DOHH2 (cell line): Measurements from ENCODE around the gene MAMDC2.

Experiments
- H3F3A ChIP-seq: fragments of 200-600 bp; sonication (generic), shearing (Covaris generic); 2 replicates; pipeline ENCODE4 v1.6.0; 2016; ENCODE audit warnings: antibody characterized with exemption, mild to moderate bottlenecking; ENCODE audit not compliant: control insufficient read depth, insufficient read depth
- H3K27ac ChIP-seq: fragments of 200-600 bp; sonication (generic); 2 replicates; pipeline ENCODE4 v1.5.1; 2014; ENCODE audit warnings: low read depth, mild to moderate bottlenecking, low read length, moderate library complexity
- H3K27me3 ChIP-seq: fragments of 200-600 bp; sonication (generic); 2 replicates; pipeline ENCODE4 v1.6.1; 2014; ENCODE audit warnings: mild to moderate bottlenecking, low read length, mixed read lengths; ENCODE audit not compliant: control insufficient read depth
- H3K36me3 ChIP-seq: fragments of 200-600 bp; sonication (generic); 2 replicates; pipeline ENCODE4 v1.6.1; 2014; ENCODE audit warnings: mild to moderate bottlenecking, low read length, moderate library complexity, mixed read lengths; ENCODE audit not compliant: control insufficient read depth
- H3K4me1 ChIP-seq: fragments of 200-600 bp; sonication (generic); 2 replicates; pipeline ENCODE4 v1.6.1; 2014; ENCODE audit warnings: mild to moderate bottlenecking, low read length, mixed read lengths; ENCODE audit not compliant: control insufficient read depth
- H3K4me2 ChIP-seq: fragments of 200-600 bp; sonication (generic); 2 replicates; pipeline ENCODE4 v1.6.0; 2014; ENCODE audit warnings: mild to moderate bottlenecking, low read length, moderate library complexity
- H3K4me3 ChIP-seq: fragments of 200-600 bp; sonication (generic); 2 replicates; pipeline ENCODE4 v1.5.1; 2014; ENCODE audit warnings: mild to moderate bottlenecking, low read length, mixed read lengths
- H3K79me2 ChIP-seq: fragments of 200-600 bp; sonication (generic); 2 replicates; pipeline ENCODE4 v1.6.1; 2014; ENCODE audit warnings: mild to moderate bottlenecking, low read length, mixed read lengths; ENCODE audit not compliant: control insufficient read depth
- H3K9me2 ChIP-seq: fragments of 200-600 bp; sonication (generic); replicated peaks from 2 replicates; pipeline ENCODE4 v1.6.1; 2014; ENCODE audit warnings: mild to moderate bottlenecking, low read length, mixed read lengths; ENCODE audit not compliant: control insufficient read depth
- H3K9me3 ChIP-seq: fragments of 200-600 bp; sonication (generic); 2 replicates; pipeline ENCODE4 v1.6.1; 2014; ENCODE audit warnings: antibody characterized with exemption, low read length, mixed read lengths; ENCODE audit not compliant: control insufficient read depth, insufficient read depth
- H4K20me1 ChIP-seq: fragments of 200-600 bp; sonication (generic); 2 replicates; pipeline ENCODE4 v1.6.0; 2014; ENCODE audit warnings: low read depth, mild to moderate bottlenecking, antibody characterized with exemption, low read length, moderate library complexity; ENCODE audit not compliant: control insufficient read depth, insufficient read depth
- EZH2phosphoT487 ChIP-seq: fragments of 200-600 bp; sonication (generic); IDR thresholded peaks from 2 replicates; pipeline ENCODE4 v1.6.1; 2017; ENCODE audit warnings: borderline replicate concordance, mild to moderate bottlenecking, antibody characterized with exemption, low read length, moderate library complexity, mixed read lengths
- TF ChIP-seq, protein P1 (sequence below): fragments of 200-600 bp; sonication (generic); IDR thresholded peaks from one replicate; pipeline ENCODE4 v1.5.1; 2014; ENCODE audit warnings: antibody characterized with exemption, mild to moderate bottlenecking, low read depth, low read length; ENCODE audit not compliant: poor library complexity, severe bottlenecking

The MAMDC2 gene

DNA sequence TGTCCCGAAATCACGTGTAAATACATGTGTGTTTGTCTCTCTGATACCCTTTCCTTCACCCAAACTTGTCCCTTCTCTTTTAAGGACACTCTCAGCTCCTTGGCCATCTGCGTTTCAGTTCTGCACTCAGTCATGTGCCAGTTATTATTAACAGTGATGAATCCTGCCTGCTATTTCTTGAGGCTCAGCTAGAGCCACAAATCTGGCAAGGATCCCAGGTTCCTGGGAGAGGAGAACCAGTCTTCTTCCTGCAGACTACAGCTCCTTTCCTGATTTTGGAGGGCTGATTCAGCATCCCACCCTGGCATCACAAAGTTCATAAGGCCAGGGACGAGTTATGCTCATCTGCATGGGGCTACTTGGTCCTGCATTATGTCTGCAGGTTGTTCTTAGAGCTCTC is 5.6 kb downstream of the MAMDC2 start:
- no peak overlapping the region for H3K4me2 ChIP-seq
- no peaks in the 10 kb centered on the region for H3K4me1 ChIP-seq
- 0 out of 2 replicates have a peak, but pooled peaks cover 6% of the 10 kb centered on the region for H3K27me3 ChIP-seq
- H3K27ac ChIP-seq, result no peak overlapping the region
- H3F3A ChIP-seq, result no peaks in the 10 kb centered on the region
- TF ChIP-seq EZH2phosphoT487, result no peak
- TF ChIP-seq, protein P1, sequence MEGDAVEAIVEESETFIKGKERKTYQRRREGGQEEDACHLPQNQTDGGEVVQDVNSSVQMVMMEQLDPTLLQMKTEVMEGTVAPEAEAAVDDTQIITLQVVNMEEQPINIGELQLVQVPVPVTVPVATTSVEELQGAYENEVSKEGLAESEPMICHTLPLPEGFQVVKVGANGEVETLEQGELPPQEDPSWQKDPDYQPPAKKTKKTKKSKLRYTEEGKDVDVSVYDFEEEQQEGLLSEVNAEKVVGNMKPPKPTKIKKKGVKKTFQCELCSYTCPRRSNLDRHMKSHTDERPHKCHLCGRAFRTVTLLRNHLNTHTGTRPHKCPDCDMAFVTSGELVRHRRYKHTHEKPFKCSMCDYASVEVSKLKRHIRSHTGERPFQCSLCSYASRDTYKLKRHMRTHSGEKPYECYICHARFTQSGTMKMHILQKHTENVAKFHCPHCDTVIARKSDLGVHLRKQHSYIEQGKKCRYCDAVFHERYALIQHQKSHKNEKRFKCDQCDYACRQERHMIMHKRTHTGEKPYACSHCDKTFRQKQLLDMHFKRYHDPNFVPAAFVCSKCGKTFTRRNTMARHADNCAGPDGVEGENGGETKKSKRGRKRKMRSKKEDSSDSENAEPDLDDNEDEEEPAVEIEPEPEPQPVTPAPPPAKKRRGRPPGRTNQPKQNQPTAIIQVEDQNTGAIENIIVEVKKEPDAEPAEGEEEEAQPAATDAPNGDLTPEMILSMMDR, result no peak
- no peaks in the 10 kb centered on the region for H3K36me3 ChIP-seq
- H4K20me1 ChIP-seq, result no peaks in the 10 kb centered on the region
- no peaks in the 10 kb centered on the region for H3K79me2 ChIP-seq
- no peaks in the 10 kb centered on the region; the same call in 1 of the 2 replicates for H3K9me2 ChIP-seq
- H3K4me3 ChIP-seq, result no peak overlapping the region
- H3K9me3 ChIP-seq, result no peaks in the 10 kb centered on the region

DNA sequence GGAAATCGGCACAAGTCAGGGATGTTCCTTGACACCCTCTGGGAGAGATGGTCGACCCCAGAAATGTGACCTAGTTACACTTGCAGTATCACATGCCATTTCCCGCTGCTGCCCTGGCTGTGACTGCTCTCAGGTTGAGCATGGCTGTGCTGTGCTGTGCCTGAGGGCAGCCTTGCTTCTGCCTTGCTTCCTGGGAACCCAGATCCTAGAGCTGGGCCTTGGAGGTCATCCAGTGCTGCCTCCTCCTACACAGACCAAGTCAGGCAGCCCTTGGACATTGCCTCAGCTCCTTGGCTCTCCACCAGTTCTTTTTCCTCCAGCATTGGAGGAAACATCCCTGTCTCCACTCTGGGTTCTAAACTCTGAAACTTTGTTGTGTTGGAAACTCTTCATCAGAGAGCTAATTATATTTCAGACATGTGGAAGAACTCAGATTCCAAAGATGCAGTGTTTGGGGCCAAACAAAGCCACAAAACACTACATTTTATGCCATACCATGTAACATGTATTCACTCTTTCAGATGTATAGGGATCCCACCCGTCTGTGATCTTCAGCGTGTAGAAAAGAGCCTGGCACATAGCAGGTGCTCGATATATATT is 6.1 kb downstream of the MAMDC2 start:
- H3K9me3 ChIP-seq, result no peaks in the 10 kb centered on the region
- no peaks in the 10 kb centered on the region for H3K4me1 ChIP-seq
- no peaks in the 10 kb centered on the region for H4K20me1 ChIP-seq
- no peak overlapping the region for H3K27ac ChIP-seq
- no peaks in the 10 kb centered on the region for H3K36me3 ChIP-seq
- no peaks in the 10 kb centered on the region for H3K79me2 ChIP-seq
- H3K27me3 ChIP-seq, result 0 out of 2 replicates have a peak, but pooled peaks cover 6% of the 10 kb centered on the region
- TF ChIP-seq, protein P1, result no peak
- TF ChIP-seq EZH2phosphoT487, result no peak
- H3K4me2 ChIP-seq, result no peak overlapping the region
- H3F3A ChIP-seq, result no peaks in the 10 kb centered on the region
- H3K9me2 ChIP-seq, result no peaks in the 10 kb centered on the region; the same call in 1 of the 2 replicates
- no peak overlapping the region for H3K4me3 ChIP-seq

- Histone ChIP-seq H4K20me1 (no peaks in the 10 kb centered on the region), H3K36me3 (no peaks in the 10 kb centered on the region), H3K27ac (no peak overlapping the region), H3K9me2 (no peaks in the 10 kb centered on the region; the same call in 1 of the 2 replicates), H3K9me3 (no peaks in the 10 kb centered on the region), H3F3A (no peaks in the 10 kb centered on the region), H3K4me2 (no peak overlapping the region), H3K27me3 (0 out of 2 replicates have a peak, but pooled peaks cover 3% of the 10 kb centered on the region), H3K79me2 (no peaks in the 10 kb centered on the region), H3K4me1 (no peaks in the 10 kb centered on the region), H3K4me3 (no peak overlapping the region)
- TF ChIP-seq, protein P1, result no peak
- TF ChIP-seq EZH2phosphoT487, result no peak
These were observed 9.1 kb downstream of the MAMDC2 start for GRCh38 chr9:70052768-70053167.
